NK-92 treated with Interleukin-12 subunit alpha and Interleukin-12 subunit beta, amount 100 ng/mL, for 24 hours (cell line): ENCODE data around the gene ERMARD.

Source experiments
- DNase-seq: peaks from one replicate; lab custom pipeline; 2025; lab: John Stamatoyannopoulos, UW

The ERMARD gene

GRCh38 chr6:169825558-169826225, 74.3 kb downstream of the ERMARD start:
- no peak for DNase-seq

DNA sequence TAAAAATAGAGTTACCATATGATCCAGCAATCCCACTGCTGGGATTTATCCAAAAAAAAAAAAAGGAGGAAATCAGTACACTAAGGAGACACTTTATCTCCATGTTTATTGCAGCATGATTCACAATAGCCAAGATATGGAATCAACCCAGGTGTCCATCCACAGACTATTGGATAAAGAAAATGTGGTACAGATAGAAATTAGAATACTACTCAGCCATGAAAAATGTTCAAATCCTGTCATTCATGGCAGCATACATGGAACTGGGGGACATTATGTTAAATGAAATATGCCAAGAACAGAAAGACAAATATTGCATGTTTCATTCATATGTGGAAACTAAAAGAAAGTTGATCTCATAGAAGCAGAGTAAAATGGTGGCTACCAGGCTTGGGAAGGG, 75.3 kb downstream of the ERMARD start:
- DNase-seq = no peak

DNA sequence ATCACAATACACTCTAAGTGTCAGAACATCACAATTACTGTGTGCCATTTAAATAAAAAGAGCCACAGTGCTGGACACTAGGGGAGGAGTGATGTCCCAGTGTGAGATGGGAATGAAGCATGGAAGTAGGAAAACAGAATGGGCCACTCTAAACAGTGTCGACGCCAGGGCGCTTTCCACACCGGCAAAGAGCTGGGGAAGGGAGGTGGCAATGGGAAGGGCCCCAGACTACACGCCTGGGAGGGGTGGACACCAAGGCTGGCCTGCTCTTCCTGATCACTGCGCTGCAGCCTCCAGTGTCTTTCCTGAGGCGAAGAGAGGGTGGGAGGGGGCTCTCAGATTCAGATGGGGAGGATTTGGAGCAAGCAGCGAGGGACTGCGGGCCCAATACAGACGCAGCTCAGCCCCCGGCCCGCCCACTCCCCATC, 75.9 kb downstream of the ERMARD start:
- DNase-seq = no peak

DNA sequence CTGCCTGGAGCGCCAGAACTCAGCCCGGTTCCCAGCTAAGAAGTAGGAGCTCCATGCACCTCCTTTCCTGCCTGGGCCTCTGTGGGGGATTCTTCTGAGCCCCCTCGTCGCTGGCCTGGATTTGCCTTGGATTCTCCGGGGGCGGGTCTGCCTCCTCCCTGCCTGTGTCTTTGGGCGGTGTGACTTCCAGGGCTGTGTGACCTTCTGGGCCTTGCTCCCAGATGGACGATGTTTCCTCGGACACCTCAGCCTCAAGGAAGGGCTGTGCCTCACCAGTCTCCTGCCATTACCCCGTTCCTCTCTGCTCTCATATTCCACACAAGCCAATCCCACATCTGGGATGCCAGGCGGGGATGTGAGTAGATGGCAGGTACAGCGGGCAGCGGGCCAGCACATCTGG, 76.8 kb downstream of the ERMARD start:
- DNase-seq = no peak

DNA sequence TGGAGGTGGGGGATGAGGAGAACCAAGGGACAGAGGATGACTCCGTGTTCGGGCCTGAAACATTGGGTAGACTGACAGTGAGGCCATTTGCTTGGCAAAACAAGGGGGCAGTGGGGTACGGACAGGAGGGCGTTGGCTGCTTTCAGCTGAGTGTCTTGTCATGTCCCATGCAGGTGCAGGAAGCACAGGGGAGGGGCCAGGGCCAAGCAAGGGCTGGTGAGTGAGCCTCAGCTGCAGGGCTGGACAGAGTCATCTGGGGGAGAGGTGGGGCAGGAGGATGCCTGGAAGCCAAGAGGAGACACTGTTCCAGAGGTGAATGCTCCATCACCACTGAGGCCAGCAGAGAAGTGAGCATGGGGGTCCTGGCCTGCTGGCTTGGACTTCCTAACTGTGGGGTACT, 78.4 kb downstream of the ERMARD start:
- DNase-seq = no peak

DNA sequence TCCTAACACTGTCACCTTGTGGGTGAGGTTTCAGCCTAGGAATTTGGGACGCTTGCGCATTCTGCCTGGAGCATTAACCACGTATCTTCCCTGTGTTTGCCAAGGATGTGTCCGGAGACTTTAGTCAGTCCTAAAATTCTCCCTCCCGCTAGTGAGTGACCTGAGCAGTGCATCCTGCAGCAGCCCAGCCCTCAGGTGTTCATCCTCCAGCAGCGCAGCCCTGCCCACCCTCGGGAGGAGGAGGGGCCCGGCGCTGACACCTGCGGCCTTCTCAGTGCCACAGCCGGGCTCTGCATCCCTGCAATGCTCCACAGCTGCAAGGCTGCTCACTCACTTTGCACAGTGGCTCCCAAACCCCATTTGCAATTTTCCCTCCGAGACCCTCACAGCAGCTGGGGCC, 79.5 kb downstream of the ERMARD start:
- no peak for DNase-seq
